OCI-LY7 (cell line): ENCODE data around the gene GATAD2A. TPM values are rescaled to one million over a fixed set of nuclear protein-coding genes. Genes with fewer than 3 reads are reported as not detected.

Experiments
- BruUV-seq: library from RNA; stranded (reverse); fragments of 400-500 nt; replicated peaks from 2 replicates; lab custom pipeline; 2021; lab: Mats Ljungman, UMichigan
- CTCF ChIA-PET: fragments of 300-600 bp; sonication (Branson Sonifier 250); formaldehyde crosslinking; loops from one replicate; lab custom pipeline; 2022; ENCODE audit warnings: antibody characterized with exemption; ENCODE audit not compliant: unreplicated experiment; lab: Charles Lee
- POLR2A ChIA-PET: fragments of 300-600 bp; sonication (Branson Sonifier 250); formaldehyde crosslinking; loops from one replicate; lab custom pipeline; 2022; ENCODE audit warnings: antibody characterized with exemption; lab: Charles Lee
- DNase-seq: peaks from one replicate; pipeline ENCODE4 v3.0.0-alpha.2; 2015; ENCODE audit warnings: low spot score
- H2AFZ ChIP-seq: fragments of 200-600 bp; sonication (generic), shearing (Covaris generic); 2 replicates; pipeline ENCODE4 v1.6.1; 2014; ENCODE audit warnings: mild to moderate bottlenecking, antibody characterized with exemption, low read length, moderate library complexity
- H3K27ac ChIP-seq: fragments of 200-600 bp; sonication (generic); 2 replicates; pipeline ENCODE4 v1.5.1; 2014; ENCODE audit warnings: mixed run types, low read depth, mild to moderate bottlenecking, moderate library complexity, low read length, inconsistent platforms; ENCODE audit not compliant: poor library complexity, severe bottlenecking
- H3K36me3 ChIP-seq: fragments of 200-600 bp; sonication (generic); 2 replicates; pipeline ENCODE4 v1.6.1; 2014; ENCODE audit warnings: mild to moderate bottlenecking, antibody characterized with exemption, low read length, moderate library complexity, mixed read lengths; ENCODE audit not compliant: insufficient read depth
- H3K4me1 ChIP-seq: fragments of 200-600 bp; sonication (generic); 2 replicates; pipeline ENCODE4 v1.5.1; 2014; ENCODE audit warnings: mild to moderate bottlenecking, low read length; ENCODE audit not compliant: insufficient read depth, poor library complexity, severe bottlenecking
- H3K4me2 ChIP-seq: fragments of 200-600 bp; sonication (generic); 2 replicates; pipeline ENCODE4 v1.6.1; 2014; ENCODE audit warnings: mild to moderate bottlenecking, low read length
- H3K4me3 ChIP-seq: fragments of 200-600 bp; sonication (generic); 2 replicates; pipeline ENCODE4 v1.5.1; 2014; ENCODE audit warnings: mild to moderate bottlenecking, low read depth, low read length; ENCODE audit not compliant: poor library complexity, severe bottlenecking
- H3K79me2 ChIP-seq: fragments of 200-600 bp; sonication (generic); 2 replicates; pipeline ENCODE4 v1.6.1; 2016; ENCODE audit warnings: low read depth, mild to moderate bottlenecking, low read length, moderate library complexity, mixed read lengths; ENCODE audit not compliant: insufficient read depth
- H3K9me2 ChIP-seq: fragments of 200-600 bp; sonication (generic); 2 replicates; pipeline ENCODE4 v1.6.1; 2016; ENCODE audit warnings: mild to moderate bottlenecking, low read length, mixed read lengths; ENCODE audit not compliant: insufficient read depth
- H3K9me3 ChIP-seq: fragments of 200-600 bp; sonication (generic); 2 replicates; pipeline ENCODE4 v1.6.1; 2014; ENCODE audit warnings: mild to moderate bottlenecking, mixed run types, low read length, mixed read lengths
- H4K20me1 ChIP-seq: fragments of 200-600 bp; sonication (generic); 2 replicates; pipeline ENCODE4 v1.6.1; 2014; ENCODE audit warnings: mild to moderate bottlenecking, antibody characterized with exemption, low read length, moderate library complexity, mixed read lengths; ENCODE audit not compliant: insufficient read depth
- CTCF ChIP-seq: fragments of 200-600 bp; sonication (generic); conservative IDR thresholded peaks from 2 replicates; pipeline ENCODE4 v1.5.1; 2014; ENCODE audit warnings: mild to moderate bottlenecking, antibody characterized with exemption, low read length, moderate library complexity, mixed read lengths
- EZH2phosphoT487 ChIP-seq: fragments of 200-600 bp; sonication (generic); IDR thresholded peaks from 2 replicates; pipeline ENCODE4 v1.6.1; 2018; ENCODE audit warnings: low read depth, borderline replicate concordance, mild to moderate bottlenecking, mixed run types, antibody characterized with exemption, low read length, moderate library complexity, mixed read lengths
- intact Hi-C: fragments of 100-400 bp; cut with micrococcal nuclease; formaldehyde crosslinking; loops from one replicate; pipeline ENCODE4 v1.10.0; 2022; ENCODE audit not compliant: unreplicated experiment
- total RNA-seq, 2 experiments: library from RNA; depleted of rRNA in 1 of 2; stranded (reverse); fragments of >200 nt in 1 of 2; shearing (Covaris generic) in 1 of 2; gene quantifications; 2 replicates each; pipeline ENCODE4 v1.2.3, GENCODE V29; 2014 to 2022

The GATAD2A gene
- total RNA-seq, 2 experiments from 2014 or later: 62.8 to 156 TPM

- H3K36me3 ChIP-seq: no peaks in the 10 kb centered on the region
- POLR2A ChIA-PET: interaction anchor here (0.6 kb wide), 1 partner anchor 623 kb away, joined by 6 read pairs; no protein-coding TSS in a partner anchor
- no peaks in the 10 kb centered on the region for H4K20me1 ChIP-seq
- H3K4me3 ChIP-seq: no peak overlapping the region
- TF ChIP-seq CTCF: no peak
- TF ChIP-seq EZH2phosphoT487: no peak
- no peak for DNase-seq
- no peaks in the 10 kb centered on the region for H3K9me2 ChIP-seq
- BruUV-seq: no TSS peak
- H2AFZ ChIP-seq: no peak overlapping the region
- CTCF ChIA-PET: no interaction called here
- no peaks in the 10 kb centered on the region for H3K9me3 ChIP-seq
- no peak overlapping the region for H3K4me2 ChIP-seq
- H3K4me1 ChIP-seq: no peaks in the 10 kb centered on the region
- H3K27ac ChIP-seq: no peak overlapping the region
- H3K79me2 ChIP-seq: no peaks in the 10 kb centered on the region
- intact Hi-C loops: no loop called here
These were observed 143.7 kb downstream of the GATAD2A start for GRCh38 chr19:19548915-19549759.

- DNase-seq: no peak
- no TSS peak for BruUV-seq
- no peaks in the 10 kb centered on the region for H3K36me3 ChIP-seq
- no peak overlapping the region for H3K4me2 ChIP-seq
- ChIA-PET POLR2A (no interaction called here), CTCF (no interaction called here)
- no peak overlapping the region for H3K27ac ChIP-seq
- intact Hi-C loops: no loop called here
- H4K20me1 ChIP-seq: no peaks in the 10 kb centered on the region
- H3K79me2 ChIP-seq: no peaks in the 10 kb centered on the region
- TF ChIP-seq CTCF (no peak), EZH2phosphoT487 (no peak)
- H2AFZ ChIP-seq: no peak overlapping the region
- no peaks in the 10 kb centered on the region for H3K4me1 ChIP-seq
- no peaks in the 10 kb centered on the region for H3K9me2 ChIP-seq
- no peak overlapping the region for H3K4me3 ChIP-seq
- no peaks in the 10 kb centered on the region for H3K9me3 ChIP-seq
These were observed 144.5 kb downstream of the GATAD2A start for GRCh38 chr19:19549804-19550464.
